Measurements from ENCODE around the gene ANK3.

ANK3 gene

DNA sequence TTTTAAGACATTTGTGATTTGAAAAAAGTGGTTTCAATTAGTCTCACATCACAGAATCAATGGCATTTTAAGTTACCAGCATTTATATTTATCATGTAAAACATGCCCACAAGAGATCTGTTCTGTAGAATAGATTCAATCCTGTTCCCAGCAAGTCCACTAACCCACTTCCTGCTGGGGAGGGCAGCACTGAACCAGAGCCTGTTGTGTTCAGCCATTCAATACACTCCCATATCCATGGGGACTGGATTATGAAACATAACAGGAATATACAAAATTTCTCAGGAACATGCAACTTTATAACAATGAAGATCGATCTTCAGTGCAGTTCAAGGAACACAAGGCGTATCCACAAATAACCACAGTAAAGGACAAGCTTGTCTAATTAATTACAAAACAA is 24.4 kb upstream of the ANK3 start:
- H3K4me3 ChIP-seq (ENCODE audit: low read length) = no peak overlapping the region
- TF ChIP-seq CTCF (conservative IDR thresholded peaks at IDR 0.05; ENCODE audit: low read length) = no peak
- peak; percentile 32 for DNase-seq (ENCODE audit: low read depth)

DNA sequence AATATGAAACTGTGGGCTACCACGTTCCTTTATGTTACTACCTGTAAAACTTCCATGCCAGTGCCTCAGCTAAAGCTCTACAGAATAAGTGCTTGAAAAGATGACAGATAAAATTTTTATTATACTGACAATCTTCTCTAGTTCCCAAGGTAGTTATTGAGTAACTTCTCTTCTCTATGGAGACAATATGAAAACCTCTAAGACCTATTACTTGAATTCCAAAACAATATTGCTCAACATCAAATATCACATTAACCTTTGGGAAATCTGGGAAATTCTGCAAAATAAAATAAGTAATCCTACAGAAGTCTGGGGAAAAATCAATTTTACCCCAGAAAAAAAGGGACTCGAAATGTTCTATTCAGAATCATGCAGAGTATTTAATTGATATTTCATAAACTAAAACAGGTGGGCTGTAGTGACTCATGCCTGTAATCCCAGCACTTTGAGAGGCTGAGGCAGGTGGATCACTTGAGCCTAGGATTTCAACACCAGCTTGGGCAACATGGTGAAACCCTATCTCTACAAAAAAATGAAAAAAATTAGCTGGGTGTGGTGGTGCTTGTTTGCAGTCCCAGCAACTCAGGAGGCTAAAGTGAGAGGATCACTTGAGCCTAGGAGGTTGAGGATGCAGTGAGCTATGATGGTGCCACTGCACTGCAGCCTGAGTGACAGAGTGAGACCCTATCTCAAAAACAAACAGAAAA is 23.8 kb upstream of the ANK3 start:
- TF ChIP-seq CTCF (conservative IDR thresholded peaks at IDR 0.05; ENCODE audit: low read length) = no peak
- no peak overlapping the region for H3K4me3 ChIP-seq (ENCODE audit: low read length)
- DNase-seq (ENCODE audit: low read depth) = peak; percentile 26

- TF ChIP-seq CTCF (conservative IDR thresholded peaks at IDR 0.05; ENCODE audit: low read length) = no peak
- DNase-seq (ENCODE audit: low read depth) = no peak
- no peak overlapping the region for H3K4me3 ChIP-seq (ENCODE audit: low read length)
Observed at GRCh38 chr10:60410970-60411369, 21.3 kb upstream of the ANK3 start.

DNA sequence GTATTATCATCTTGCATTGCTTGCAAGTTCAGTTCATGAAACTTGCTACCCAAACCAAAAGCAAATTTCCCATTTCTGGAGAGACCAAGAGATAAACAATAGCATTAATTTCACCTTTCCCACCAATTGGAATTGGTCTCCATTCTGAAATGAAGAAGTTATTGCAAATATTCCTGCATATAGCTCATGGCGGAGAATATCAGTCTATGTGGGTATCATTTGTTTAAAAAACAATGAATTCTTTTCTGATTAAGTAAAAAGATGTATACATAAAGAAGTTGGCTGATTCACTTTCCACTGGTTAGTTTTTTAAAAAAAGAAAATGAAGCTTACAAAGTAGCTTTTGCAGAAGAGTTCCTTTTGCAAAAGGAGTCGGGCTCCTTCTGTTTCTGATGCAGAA is 19.5 kb upstream of the ANK3 start:
- DNase-seq (ENCODE audit: low read depth) = no peak
- TF ChIP-seq CTCF (conservative IDR thresholded peaks at IDR 0.05; ENCODE audit: low read length) = no peak
- H3K4me3 ChIP-seq (ENCODE audit: low read length) = no peak overlapping the region

GRCh38 chr10:60406182-60406581 is 16.5 kb upstream of the ANK3 start:
- no peak for TF ChIP-seq CTCF (conservative IDR thresholded peaks at IDR 0.05; ENCODE audit: low read length)
- DNase-seq (ENCODE audit: low read depth) = no peak
- no peak overlapping the region for H3K4me3 ChIP-seq (ENCODE audit: low read length)

- TF ChIP-seq CTCF (conservative IDR thresholded peaks at IDR 0.05; ENCODE audit: low read length) = no peak
- H3K4me3 ChIP-seq (ENCODE audit: low read length) = no peak overlapping the region
- DNase-seq (ENCODE audit: low read depth) = no peak
Observed at GRCh38 chr10:60405172-60405571, 15.5 kb upstream of the ANK3 start.

GRCh38 chr10:60403168-60403873 is 13.6 kb upstream of the ANK3 start:
- no peak for TF ChIP-seq CTCF (conservative IDR thresholded peaks at IDR 0.05; ENCODE audit: low read length)
- no peak overlapping the region for H3K4me3 ChIP-seq (ENCODE audit: low read length)

More at GRCh38 chr10:60403168-60403873, 13.6 kb upstream of the ANK3 start:
- no peak for DNase-seq (ENCODE audit: low read depth)
